Vagina (tissue), 2 donors: Measurements from ENCODE around the gene RNF5. TPM values are rescaled to one million over a fixed set of nuclear protein-coding genes. Genes with fewer than 3 reads are reported as not detected.
"Not testable (repeated sequence)": the region's sequence is repeated elsewhere in the genome, so short reads cannot be mapped to it uniquely, and the experiment has no call there.

Experiments used
- DNase-seq, 2 donors: peaks; one replicate each; pipeline ENCODE4 v3.0.0-alpha.2; 2017; ENCODE audit errors: extremely low spot score in 2 of 2
- H3K27ac ChIP-seq: fragments of 200-600 bp; sonication (generic); one replicate; pipeline ENCODE4 v1.5.1; 2019
- H3K27me3 ChIP-seq: fragments of 200-600 bp; sonication (generic); one replicate; pipeline ENCODE4 v1.5.1; 2019
- H3K36me3 ChIP-seq, 2 donors: fragments of 200-600 bp; sonication (generic); one replicate each; pipeline ENCODE4 v1.5.1; 2017 to 2019
- H3K4me1 ChIP-seq: fragments of 200-600 bp; sonication (generic); one replicate; pipeline ENCODE4 v1.5.1; 2019
- H3K4me3 ChIP-seq, 2 donors: fragments of 200-600 bp; sonication (generic); 1 replicate in 1 of 2; 2 replicates in 1 of 2; pipeline ENCODE4 v1.5.1; 2016 to 2019
- H3K9me3 ChIP-seq: fragments of 200-600 bp; sonication (generic); one replicate; pipeline ENCODE4 v1.5.1; 2019
- POLR2A ChIP-seq, 2 donors: fragments of 450-650 bp; IDR thresholded peaks; one replicate each; pipeline ENCODE4 v1.6.1; 2017; ENCODE audit warnings: antibody characterized with exemption in 2 of 2, mild to moderate bottlenecking in 2 of 2, moderate library complexity in 2 of 2
- POLR2AphosphoS5 ChIP-seq, 2 donors: sonication (generic); formaldehyde crosslinking; IDR thresholded peaks; one replicate each; pipeline ENCODE4 v1.9.0; 2017; ENCODE audit warnings: antibody characterized with exemption in 2 of 2, mild to moderate bottlenecking in 2 of 2, low read depth in 1 of 2; ENCODE audit not compliant: insufficient read depth in 1 of 2
- intact Hi-C: fragments of 100-400 bp; cut with DNase I; formaldehyde crosslinking; loops from one replicate; pipeline ENCODE4 v1.15.1; 2023
- total RNA-seq: library from RNA; depleted of rRNA; stranded (reverse); fragments of >200 nt; gene quantifications from one replicate; pipeline ENCODE4 v1.2.3, GENCODE V29; 2016
- TF ChIP-seq, protein P1 (sequence below), 3 experiments: fragments of 450-650 bp in 2 of 3; fragments of 200-600 bp in 1 of 3; sonication (generic) in 1 of 3; IDR thresholded peaks; one replicate each; pipeline ENCODE4 v1.5.1; 2017 to 2019; ENCODE audit warnings: antibody characterized with exemption in 3 of 3, mild to moderate bottlenecking in 2 of 3, moderate library complexity in 2 of 3

The RNF5 gene
- total RNA-seq, 1 donor from 2014 or later, result 48.4 TPM

DNA sequence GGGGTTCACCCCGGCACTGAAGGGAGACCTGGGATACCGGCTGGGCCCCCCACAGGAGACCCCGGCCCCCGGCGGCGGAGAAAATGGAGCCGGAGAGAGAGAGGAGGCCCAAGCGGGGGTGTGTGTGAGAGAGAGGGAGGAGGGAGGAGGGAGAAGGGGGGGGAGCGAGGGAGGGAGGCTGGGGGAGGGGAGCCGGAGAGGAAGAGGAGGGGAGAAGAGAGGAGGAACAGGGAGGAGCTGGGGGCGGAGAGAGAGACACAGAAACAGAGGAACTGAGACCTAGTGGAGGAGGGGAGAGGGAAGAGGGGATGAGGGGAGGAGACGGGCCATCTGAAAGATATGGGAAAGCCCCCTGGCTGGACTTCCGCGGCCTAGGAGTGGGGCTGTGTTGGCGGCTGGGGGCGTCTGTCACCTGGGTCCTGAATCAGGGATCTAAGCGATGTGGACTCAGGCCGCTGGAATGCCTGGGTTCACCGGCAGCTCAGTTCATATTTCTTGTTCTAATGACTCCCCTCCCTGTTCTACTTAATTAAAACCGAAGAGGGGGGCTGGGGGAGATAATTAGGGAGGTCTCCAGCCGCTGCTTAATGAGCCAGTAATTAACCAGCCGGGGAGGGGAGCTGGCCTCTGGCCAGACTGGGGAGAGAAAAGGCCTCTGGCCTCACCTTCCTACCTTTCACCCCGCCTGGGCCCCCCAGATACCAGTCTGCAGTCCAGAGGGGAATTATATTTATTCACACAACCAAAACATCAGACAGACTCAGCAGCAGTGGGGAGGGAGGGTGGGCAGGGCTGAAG, 12.0 kb downstream of the RNF5 start, which contains the start of gene PBX2:
PBX2 (minus strand) TSS at position 149 of the 798 bp plus-strand sequence. CDS start 287 bp downstream, outside the sequence.
- no peaks in the 10 kb centered on the region for H3K27me3 ChIP-seq
- intact Hi-C loops, result no loop called here
- peaks cover 0 to 19% of the 10 kb centered on the region in 2 donors for H3K36me3 ChIP-seq
- H3K9me3 ChIP-seq, result no peaks in the 10 kb centered on the region
- H3K4me3 ChIP-seq, result peak within 1 kb of the TSS; percentile 57 to 85
- H3K27ac ChIP-seq, result peak within 1 kb of the TSS; percentile 99
- peak; percentile 92 to 93 for TF ChIP-seq POLR2A (IDR thresholded peaks at IDR 0.05)
- TF ChIP-seq, protein P1, sequence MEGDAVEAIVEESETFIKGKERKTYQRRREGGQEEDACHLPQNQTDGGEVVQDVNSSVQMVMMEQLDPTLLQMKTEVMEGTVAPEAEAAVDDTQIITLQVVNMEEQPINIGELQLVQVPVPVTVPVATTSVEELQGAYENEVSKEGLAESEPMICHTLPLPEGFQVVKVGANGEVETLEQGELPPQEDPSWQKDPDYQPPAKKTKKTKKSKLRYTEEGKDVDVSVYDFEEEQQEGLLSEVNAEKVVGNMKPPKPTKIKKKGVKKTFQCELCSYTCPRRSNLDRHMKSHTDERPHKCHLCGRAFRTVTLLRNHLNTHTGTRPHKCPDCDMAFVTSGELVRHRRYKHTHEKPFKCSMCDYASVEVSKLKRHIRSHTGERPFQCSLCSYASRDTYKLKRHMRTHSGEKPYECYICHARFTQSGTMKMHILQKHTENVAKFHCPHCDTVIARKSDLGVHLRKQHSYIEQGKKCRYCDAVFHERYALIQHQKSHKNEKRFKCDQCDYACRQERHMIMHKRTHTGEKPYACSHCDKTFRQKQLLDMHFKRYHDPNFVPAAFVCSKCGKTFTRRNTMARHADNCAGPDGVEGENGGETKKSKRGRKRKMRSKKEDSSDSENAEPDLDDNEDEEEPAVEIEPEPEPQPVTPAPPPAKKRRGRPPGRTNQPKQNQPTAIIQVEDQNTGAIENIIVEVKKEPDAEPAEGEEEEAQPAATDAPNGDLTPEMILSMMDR (IDR thresholded peaks at IDR 0.05), result no peak
- peak; percentile 88 to 95 for TF ChIP-seq POLR2AphosphoS5 (IDR thresholded peaks at IDR 0.05; ENCODE audit: insufficient read depth in 1 of 2, low read depth in 1 of 2)
- H3K4me1 ChIP-seq, result peaks cover 73% of the 10 kb centered on the region
- peak in 1 of 2 donors; percentile 97 for DNase-seq

DNA sequence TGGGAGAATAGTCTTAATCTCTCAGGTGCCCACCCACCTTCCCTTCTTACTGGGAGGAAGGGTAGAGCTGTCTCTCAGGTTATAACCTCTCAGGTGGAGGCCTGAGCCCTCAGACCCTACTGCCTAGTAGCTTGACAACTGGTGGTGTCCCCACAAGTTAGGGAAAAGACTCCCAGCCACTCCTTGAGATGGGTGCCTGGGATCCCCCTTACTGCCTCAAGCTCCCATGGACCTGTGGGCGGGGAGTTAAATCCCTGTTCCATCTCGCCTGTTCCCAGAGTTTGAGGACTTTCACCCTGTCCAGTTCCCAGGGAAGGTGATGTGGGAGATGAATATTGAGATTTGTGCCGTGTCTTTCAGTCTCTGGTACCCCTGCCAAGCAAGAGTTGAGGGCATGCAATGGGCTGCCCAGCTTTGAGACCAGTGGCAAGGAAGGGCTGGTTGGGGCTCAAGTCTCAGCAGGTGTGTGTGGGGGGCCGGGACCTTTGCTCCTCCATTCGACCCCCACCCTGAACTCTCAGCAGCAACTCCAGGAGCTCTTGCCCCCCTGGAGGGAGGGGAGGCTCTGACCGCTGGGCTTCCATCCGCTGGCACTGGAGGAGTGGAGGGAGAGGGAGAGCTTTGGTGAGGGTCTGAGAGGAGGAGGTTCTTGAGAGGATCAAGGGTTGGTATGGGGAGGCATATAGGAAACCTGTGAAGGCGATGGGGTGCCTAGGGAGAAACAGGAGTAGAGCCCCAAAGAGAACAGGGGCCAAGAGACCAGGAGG, 12.9 kb downstream of the RNF5 start:
- DNase-seq, result no peak
- peaks cover 0 to 16% of the 10 kb centered on the region in 2 donors for H3K36me3 ChIP-seq
- peaks cover 69% of the 10 kb centered on the region for H3K4me1 ChIP-seq
- H3K27ac ChIP-seq, result peak overlapping the region; percentile 99
- H3K4me3 ChIP-seq, result peak overlapping the region; percentile 57 to 85
- no peaks in the 10 kb centered on the region for H3K9me3 ChIP-seq
- TF ChIP-seq POLR2AphosphoS5 (IDR thresholded peaks at IDR 0.05; ENCODE audit: insufficient read depth in 1 of 2, low read depth in 1 of 2) (no peak), POLR2A (IDR thresholded peaks at IDR 0.05) (no peak)
- TF ChIP-seq, protein P1 (IDR thresholded peaks at IDR 0.05), result no peak
- no peaks in the 10 kb centered on the region for H3K27me3 ChIP-seq
- intact Hi-C loops, result no loop called here

DNA sequence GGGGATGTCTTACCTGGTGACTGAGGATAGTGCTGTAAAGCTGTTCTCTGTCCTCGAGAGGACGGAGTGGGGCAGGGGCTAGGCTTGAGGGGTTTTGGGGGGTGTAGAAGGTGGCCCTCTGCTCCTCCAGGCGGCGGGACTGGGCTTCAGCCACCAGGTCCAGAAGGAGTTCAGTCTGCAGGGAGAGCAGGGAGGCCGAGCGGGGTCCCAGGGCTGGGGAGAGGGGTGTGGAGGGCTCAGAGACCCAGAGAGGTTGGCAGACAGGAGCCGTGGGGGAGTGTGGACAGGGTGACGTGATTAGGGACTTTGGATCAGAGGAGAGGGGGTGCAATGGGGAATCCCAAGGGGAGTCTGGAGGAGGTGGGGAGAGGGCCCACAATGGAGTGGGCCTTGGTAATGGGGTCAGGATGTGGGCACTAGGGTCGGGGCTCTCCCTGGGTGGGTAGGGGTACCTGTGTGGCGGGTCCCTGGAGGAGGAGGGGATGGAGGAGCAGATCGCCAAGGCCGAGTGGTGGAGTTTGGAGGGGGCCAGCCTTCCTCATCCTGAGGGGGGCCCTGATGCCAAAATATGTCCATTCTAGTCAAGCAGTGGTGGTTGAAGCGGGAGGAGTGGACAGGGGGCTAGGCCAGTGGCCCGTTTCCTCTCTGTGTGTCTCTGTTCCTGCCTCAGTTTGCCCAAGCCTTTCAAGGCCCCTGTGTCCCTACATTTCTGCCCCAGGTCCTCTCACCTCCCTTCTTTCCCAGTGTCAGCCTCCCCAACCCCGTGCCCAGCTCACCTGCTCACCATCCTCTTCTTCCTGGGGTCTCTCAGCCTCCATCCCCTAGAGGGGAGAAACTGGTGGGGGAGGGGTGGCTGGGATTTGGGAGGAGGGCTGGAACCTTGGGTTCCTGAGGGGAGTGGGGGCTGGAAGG, 13.7 kb downstream of the RNF5 start:
- no peaks in the 10 kb centered on the region for H3K27me3 ChIP-seq
- TF ChIP-seq POLR2AphosphoS5 (IDR thresholded peaks at IDR 0.05; ENCODE audit: insufficient read depth in 1 of 2, low read depth in 1 of 2), result no peak
- TF ChIP-seq, protein P1 (IDR thresholded peaks at IDR 0.05), result no peak
- no peak for TF ChIP-seq POLR2A (IDR thresholded peaks at IDR 0.05)
- H3K4me1 ChIP-seq, result peaks cover 68% of the 10 kb centered on the region
- intact Hi-C loops, result no loop called here
- H3K9me3 ChIP-seq, result no peaks in the 10 kb centered on the region
- H3K4me3 ChIP-seq, result peak overlapping the region; percentile 22 to 85
- peak overlapping the region; percentile 99 for H3K27ac ChIP-seq
- no peak for DNase-seq
- peaks cover 0 to 8% of the 10 kb centered on the region in 2 donors for H3K36me3 ChIP-seq

DNA sequence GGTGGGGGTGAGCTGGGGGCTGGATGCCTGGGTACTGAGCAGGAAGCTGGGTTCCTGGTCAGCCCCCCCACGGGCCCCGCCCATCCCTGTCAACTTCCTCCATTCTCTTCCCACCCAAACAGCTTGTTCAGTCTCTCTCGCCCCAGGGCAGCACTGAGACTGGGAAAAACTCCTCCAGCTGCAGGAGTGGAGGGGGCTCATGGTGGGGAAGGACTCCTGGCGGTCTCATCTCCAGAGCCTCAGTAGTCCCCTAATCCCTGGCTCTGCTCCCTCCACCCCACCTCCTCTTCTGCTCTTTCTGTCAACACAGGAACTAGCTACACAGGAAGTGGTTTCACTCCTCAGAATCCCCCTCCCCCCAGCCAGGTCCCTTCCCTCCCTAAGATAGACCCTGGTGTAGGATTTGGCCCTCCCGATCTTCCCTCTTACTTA, 14.4 kb downstream of the RNF5 start, which contains the start of gene GPSM3:
GPSM3 (minus strand) TSS at position 36 of the 432 bp plus-strand sequence. CDS start 130 bp downstream, outside the sequence.
- Histone ChIP-seq H3K4me1 (peaks cover 66% of the 10 kb centered on the region), H3K36me3 (peaks cover 0 to 2% of the 10 kb centered on the region in 2 donors), H3K9me3 (no peaks in the 10 kb centered on the region), H3K27ac (peak within 1 kb of the TSS; percentile 99), H3K4me3 (peak within 1 kb of the TSS; percentile 22 to 85), H3K27me3 (no peaks in the 10 kb centered on the region)
- no peak for DNase-seq
- intact Hi-C loops, result no loop called here
- TF ChIP-seq, protein P1 (IDR thresholded peaks at IDR 0.05), result no peak
- no peak for TF ChIP-seq POLR2A (IDR thresholded peaks at IDR 0.05)
- peak in 1 of 2 donors; percentile 35 for TF ChIP-seq POLR2AphosphoS5 (IDR thresholded peaks at IDR 0.05; ENCODE audit: insufficient read depth in 1 of 2, low read depth in 1 of 2)

DNA sequence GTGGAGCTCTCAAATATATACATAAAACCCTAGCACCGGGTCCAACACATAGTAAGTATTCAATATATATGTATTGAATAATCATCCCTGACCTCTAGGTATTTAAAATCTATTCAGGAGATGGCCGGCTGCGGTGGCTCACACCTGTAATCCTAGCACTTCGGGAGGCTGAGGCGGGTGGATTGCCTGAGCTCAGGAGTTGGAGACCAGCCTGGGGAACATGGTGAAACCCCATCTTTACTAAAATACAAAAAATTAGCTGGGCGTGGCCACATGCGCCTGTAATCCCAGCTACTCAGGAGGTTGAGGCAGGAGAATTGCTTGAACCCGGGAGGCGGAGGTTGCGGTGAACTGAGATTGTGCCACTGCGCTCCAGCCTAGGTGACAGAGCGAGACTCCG, 14.9 kb downstream of the RNF5 start:
- H3K9me3 ChIP-seq, DNase-seq, H3K27me3 ChIP-seq, H3K36me3 ChIP-seq, intact Hi-C loops: not testable (repeated sequence)
- H3K27ac ChIP-seq, result peak overlapping the region; percentile 99
- H3K4me3 ChIP-seq, result peak overlapping the region in 1 of 2 donors; percentile 85
- peaks cover 61% of the 10 kb centered on the region for H3K4me1 ChIP-seq
